Measurements from ENCODE around the gene TRIM63. TPM values are rescaled to one million over a fixed set of nuclear protein-coding genes. Genes with fewer than 3 reads are reported as not detected.

TRIM63 gene
- total and polyA plus RNA-seq, 2 donors (not counting 1 experiment from before 2014, with no cell fraction given): not detected

- Histone ChIP-seq H4K20me1 (ENCODE audit: control insufficient read depth, extremely low read depth, insufficient read depth, low read length) (no peaks in the 10 kb centered on the region), H3K4me2 (ENCODE audit: extremely low read depth, insufficient read depth, low read length) (no peak overlapping the region), H3K9ac (ENCODE audit: insufficient read depth, low read length) (no peak overlapping the region), H3K4me3 (replicated peaks in 1 of 4; ENCODE audit: control extremely low read depth in 1 of 4, insufficient read depth in 1 of 4, low read depth in 3 of 4, low read length in 4 of 4) (no peak overlapping the region), H3K27ac (ENCODE audit: insufficient read depth, low read length) (no peak overlapping the region), H3K36me3 (ENCODE audit: control insufficient read depth, insufficient read depth, low read length) (no peaks in the 10 kb centered on the region), H3K27me3 (ENCODE audit: control insufficient read depth, insufficient read depth, low read length) (peaks cover 14% of the 10 kb centered on the region), H3K79me2 (ENCODE audit: control insufficient read depth, insufficient read depth, low read length) (no peaks in the 10 kb centered on the region), H2AFZ (ENCODE audit: low read length) (no peak overlapping the region), H3K4me1 (ENCODE audit: control insufficient read depth, extremely low read depth, insufficient read depth, low read length) (no peaks in the 10 kb centered on the region), H3K9me3 (ENCODE audit: control insufficient read depth, insufficient read depth, low read depth, low read length) (no peaks in the 10 kb centered on the region)
- no peak for TF ChIP-seq EZH2 (IDR thresholded peaks at IDR 0.05; ENCODE audit: low read length, missing control alignments)
- no peak for TF ChIP-seq CTCF (conservative IDR thresholded peaks at IDR 0.05 in 1 of 2, IDR thresholded peaks at IDR 0.05 in 1 of 2; ENCODE audit: low read depth in 1 of 2, low read length in 2 of 2)
- no peak for DNase-seq (ENCODE audit: low read depth in 2 of 2)
Observed at GRCh38 chr1:26092422-26092821, 25.0 kb upstream of the TRIM63 start.

GRCh38 chr1:26090893-26091292 lies 23.5 kb upstream of the TRIM63 start:
- no peak for DNase-seq (ENCODE audit: low read depth in 2 of 2)
- Histone ChIP-seq H3K27ac (ENCODE audit: insufficient read depth, low read length) (no peak overlapping the region), H4K20me1 (ENCODE audit: control insufficient read depth, extremely low read depth, insufficient read depth, low read length) (no peaks in the 10 kb centered on the region), H3K4me1 (ENCODE audit: control insufficient read depth, extremely low read depth, insufficient read depth, low read length) (no peaks in the 10 kb centered on the region), H3K9ac (ENCODE audit: insufficient read depth, low read length) (no peak overlapping the region), H3K4me3 (replicated peaks in 1 of 4; ENCODE audit: control extremely low read depth in 1 of 4, insufficient read depth in 1 of 4, low read depth in 3 of 4, low read length in 4 of 4) (no peak overlapping the region), H3K4me2 (ENCODE audit: extremely low read depth, insufficient read depth, low read length) (no peak overlapping the region), H3K36me3 (ENCODE audit: control insufficient read depth, insufficient read depth, low read length) (no peaks in the 10 kb centered on the region), H3K27me3 (ENCODE audit: control insufficient read depth, insufficient read depth, low read length) (peaks cover 14% of the 10 kb centered on the region), H3K9me3 (ENCODE audit: control insufficient read depth, insufficient read depth, low read depth, low read length) (no peaks in the 10 kb centered on the region), H2AFZ (ENCODE audit: low read length) (no peak overlapping the region), H3K79me2 (ENCODE audit: control insufficient read depth, insufficient read depth, low read length) (no peaks in the 10 kb centered on the region)
- no peak for TF ChIP-seq EZH2 (IDR thresholded peaks at IDR 0.05; ENCODE audit: low read length, missing control alignments)
- no peak for TF ChIP-seq CTCF (conservative IDR thresholded peaks at IDR 0.05 in 1 of 2, IDR thresholded peaks at IDR 0.05 in 1 of 2; ENCODE audit: low read depth in 1 of 2, low read length in 2 of 2)

DNA sequence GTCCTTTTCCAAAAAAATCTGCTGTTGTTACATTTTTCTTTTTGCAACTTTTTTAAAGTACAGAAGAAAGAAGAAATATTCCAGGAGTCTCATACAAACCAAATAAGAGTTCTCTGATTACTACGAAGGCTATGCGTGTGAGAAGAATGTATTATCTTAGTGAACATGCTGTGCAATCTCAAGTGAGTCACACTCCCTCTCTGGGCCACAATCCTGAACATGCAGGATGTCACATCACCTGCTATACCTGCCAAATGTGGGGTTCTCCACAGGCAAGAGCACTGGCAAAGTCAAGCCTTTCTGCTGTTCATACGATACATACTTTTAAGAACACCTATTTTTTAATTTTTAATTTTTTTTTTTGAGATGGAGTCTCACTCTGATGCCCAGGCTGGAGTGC lies 21.7 kb upstream of the TRIM63 start:
- DNase-seq (ENCODE audit: low read depth in 2 of 2): no peak
- no peaks in the 10 kb centered on the region for H3K36me3 ChIP-seq (ENCODE audit: control insufficient read depth, insufficient read depth, low read length)
- TF ChIP-seq EZH2 (IDR thresholded peaks at IDR 0.05; ENCODE audit: low read length, missing control alignments): no peak
- no peak for TF ChIP-seq CTCF (conservative IDR thresholded peaks at IDR 0.05 in 1 of 2, IDR thresholded peaks at IDR 0.05 in 1 of 2; ENCODE audit: low read depth in 1 of 2, low read length in 2 of 2)
- H3K27me3 ChIP-seq (ENCODE audit: control insufficient read depth, insufficient read depth, low read length): peaks cover 10% of the 10 kb centered on the region
- no peak overlapping the region for H3K9ac ChIP-seq (ENCODE audit: insufficient read depth, low read length)
- H4K20me1 ChIP-seq (ENCODE audit: control insufficient read depth, extremely low read depth, insufficient read depth, low read length): no peaks in the 10 kb centered on the region
- H3K79me2 ChIP-seq (ENCODE audit: control insufficient read depth, insufficient read depth, low read length): no peaks in the 10 kb centered on the region
- no peak overlapping the region for H2AFZ ChIP-seq (ENCODE audit: low read length)
- H3K27ac ChIP-seq (ENCODE audit: insufficient read depth, low read length): no peak overlapping the region
- H3K4me3 ChIP-seq (replicated peaks in 1 of 4; ENCODE audit: control extremely low read depth in 1 of 4, insufficient read depth in 1 of 4, low read depth in 3 of 4, low read length in 4 of 4): no peak overlapping the region
- no peak overlapping the region for H3K4me2 ChIP-seq (ENCODE audit: extremely low read depth, insufficient read depth, low read length)
- no peaks in the 10 kb centered on the region for H3K9me3 ChIP-seq (ENCODE audit: control insufficient read depth, insufficient read depth, low read depth, low read length)
- H3K4me1 ChIP-seq (ENCODE audit: control insufficient read depth, extremely low read depth, insufficient read depth, low read length): no peaks in the 10 kb centered on the region
